ENCODE measurements around the gene MOB3B. TPM values are rescaled to one million over a fixed set of nuclear protein-coding genes. Genes with fewer than 3 reads are reported as not detected.

Gene MOB3B
- total and polyA plus RNA-seq, 7 experiments from 2014 or later, result 0.07 to 1.8 (median 0.72) TPM; not detected in 1

- intact Hi-C loops (cut with micrococcal nuclease), result no loop called here
- no peaks in the 10 kb centered on the region for H3K4me1 ChIP-seq (ENCODE audit: control insufficient read depth in 2 of 2, insufficient read depth in 2 of 2, low read length in 2 of 2)
- CTCF ChIA-PET, result no interaction called here
Measured at GRCh38 chr9:27392451-27392850, 137.2 kb downstream of the MOB3B start.

GRCh38 chr9:27391040-27391895, 138.3 kb downstream of the MOB3B start:
- H3K36me3 Mint-ChIP-seq, result no peaks in the 10 kb centered on the region
- Histone ChIP-seq H3K27me3 (ENCODE audit: control insufficient read depth in 2 of 2, insufficient read depth in 2 of 2, low read length in 2 of 2) (no peaks in the 10 kb centered on the region), H3K36me3 (ENCODE audit: control insufficient read depth in 2 of 3, insufficient read depth in 3 of 3, low read length in 3 of 3) (no peaks in the 10 kb centered on the region), H3K9me3 (ENCODE audit: control insufficient read depth in 2 of 3, low read length in 3 of 3) (no peaks in the 10 kb centered on the region), H3K4me3 (ENCODE audit: low read length) (no peak overlapping the region), H3K27ac (ENCODE audit: low read depth, low read length) (no peak overlapping the region), H3K4me1 (ENCODE audit: control insufficient read depth in 2 of 2, insufficient read depth in 2 of 2, low read length in 2 of 2) (no peaks in the 10 kb centered on the region)
- no peak for DNase-seq
- intact Hi-C loops (cut with micrococcal nuclease), result no loop called here
- H3K9me3 Mint-ChIP-seq, result no peaks in the 10 kb centered on the region
- ChIA-PET POLR2A (no interaction called here), CTCF (no interaction called here)
- H3K4me1 Mint-ChIP-seq, result no peaks in the 10 kb centered on the region
- no peak for ATAC-seq
- peaks cover 0 to 12% (median 0%) of the 10 kb centered on the region in 5 donors for H3K27me3 Mint-ChIP-seq
- H3K27ac Mint-ChIP-seq, result no peak overlapping the region
- no peak overlapping the region for H3K4me3 Mint-ChIP-seq

More at GRCh38 chr9:27392451-27392850, 137.2 kb downstream of the MOB3B start:
- Histone ChIP-seq H3K27ac (ENCODE audit: low read depth, low read length) (no peak overlapping the region), H3K9me3 (ENCODE audit: control insufficient read depth in 2 of 3, low read length in 3 of 3) (no peaks in the 10 kb centered on the region), H3K27me3 (ENCODE audit: control insufficient read depth in 2 of 2, insufficient read depth in 2 of 2, low read length in 2 of 2) (no peaks in the 10 kb centered on the region), H3K36me3 (ENCODE audit: control insufficient read depth in 2 of 3, insufficient read depth in 3 of 3, low read length in 3 of 3) (no peaks in the 10 kb centered on the region), H3K4me3 (ENCODE audit: low read length) (no peak overlapping the region)
- no peak for DNase-seq
- POLR2A ChIA-PET, result no interaction called here
- Mint-ChIP-seq H3K36me3 (no peaks in the 10 kb centered on the region), H3K4me1 (no peaks in the 10 kb centered on the region), H3K27ac (no peak overlapping the region), H3K4me3 (no peak overlapping the region), H3K27me3 (peaks cover 0 to 12% (median 0%) of the 10 kb centered on the region in 5 donors), H3K9me3 (no peaks in the 10 kb centered on the region)
- ATAC-seq, result no peak

- no peaks in the 10 kb centered on the region for H3K36me3 Mint-ChIP-seq
- H3K4me1 Mint-ChIP-seq, result no peaks in the 10 kb centered on the region
- DNase-seq (no peak), ATAC-seq (no peak)
- Histone ChIP-seq H3K4me1 (ENCODE audit: control insufficient read depth in 2 of 2, insufficient read depth in 2 of 2, low read length in 2 of 2) (no peaks in the 10 kb centered on the region), H3K4me3 (ENCODE audit: low read length) (no peak overlapping the region), H3K27ac (ENCODE audit: low read depth, low read length) (no peak overlapping the region), H3K9me3 (ENCODE audit: control insufficient read depth in 2 of 3, low read length in 3 of 3) (no peaks in the 10 kb centered on the region), H3K36me3 (ENCODE audit: control insufficient read depth in 2 of 3, insufficient read depth in 3 of 3, low read length in 3 of 3) (no peaks in the 10 kb centered on the region), H3K27me3 (ENCODE audit: control insufficient read depth in 2 of 2, insufficient read depth in 2 of 2, low read length in 2 of 2) (no peaks in the 10 kb centered on the region)
- no peak overlapping the region for H3K27ac Mint-ChIP-seq
- H3K9me3 Mint-ChIP-seq, result no peaks in the 10 kb centered on the region
- H3K4me3 Mint-ChIP-seq, result no peak overlapping the region
- CTCF ChIA-PET, result no interaction called here
- POLR2A ChIA-PET, result no interaction called here
- peaks cover 0 to 6% (median 0%) of the 10 kb centered on the region in 5 donors for H3K27me3 Mint-ChIP-seq
- intact Hi-C loops (cut with micrococcal nuclease), result no loop called here
Measured at GRCh38 chr9:27388150-27388549, 141.5 kb downstream of the MOB3B start.

GRCh38 chr9:27387722-27388121, 141.9 kb downstream of the MOB3B start:
- Histone ChIP-seq H3K27ac (ENCODE audit: low read depth, low read length) (no peak overlapping the region), H3K4me1 (ENCODE audit: control insufficient read depth in 2 of 2, insufficient read depth in 2 of 2, low read length in 2 of 2) (no peaks in the 10 kb centered on the region), H3K27me3 (ENCODE audit: control insufficient read depth in 2 of 2, insufficient read depth in 2 of 2, low read length in 2 of 2) (no peaks in the 10 kb centered on the region), H3K36me3 (ENCODE audit: control insufficient read depth in 2 of 3, insufficient read depth in 3 of 3, low read length in 3 of 3) (no peaks in the 10 kb centered on the region), H3K4me3 (ENCODE audit: low read length) (no peak overlapping the region), H3K9me3 (ENCODE audit: control insufficient read depth in 2 of 3, low read length in 3 of 3) (no peaks in the 10 kb centered on the region)
- ATAC-seq (no peak), DNase-seq (no peak)
- CTCF ChIA-PET, result no interaction called here
- Mint-ChIP-seq H3K36me3 (no peaks in the 10 kb centered on the region), H3K4me3 (no peak overlapping the region), H3K27me3 (peaks cover 0 to 4% (median 0%) of the 10 kb centered on the region in 5 donors), H3K4me1 (no peaks in the 10 kb centered on the region), H3K9me3 (no peaks in the 10 kb centered on the region), H3K27ac (no peak overlapping the region)
- POLR2A ChIA-PET, result no interaction called here
- intact Hi-C loops (cut with micrococcal nuclease), result no loop called here

- Mint-ChIP-seq H3K9me3 (no peaks in the 10 kb centered on the region), H3K4me1 (no peaks in the 10 kb centered on the region), H3K27ac (no peak overlapping the region), H3K27me3 (peaks cover 0 to 4% (median 0%) of the 10 kb centered on the region in 5 donors), H3K36me3 (no peaks in the 10 kb centered on the region), H3K4me3 (no peak overlapping the region)
- no peak overlapping the region for H3K4me3 ChIP-seq (ENCODE audit: low read length)
- DNase-seq (no peak), ATAC-seq (no peak)
- no peak overlapping the region for H3K27ac ChIP-seq (ENCODE audit: low read depth, low read length)
- no peaks in the 10 kb centered on the region for H3K9me3 ChIP-seq (ENCODE audit: control insufficient read depth in 2 of 3, low read length in 3 of 3)
- CTCF ChIA-PET, result no interaction called here
- POLR2A ChIA-PET, result no interaction called here
- intact Hi-C loops (cut with micrococcal nuclease), result no loop called here
- no peaks in the 10 kb centered on the region for H3K4me1 ChIP-seq (ENCODE audit: control insufficient read depth in 2 of 2, insufficient read depth in 2 of 2, low read length in 2 of 2)
- no peaks in the 10 kb centered on the region for H3K36me3 ChIP-seq (ENCODE audit: control insufficient read depth in 2 of 3, insufficient read depth in 3 of 3, low read length in 3 of 3)
- H3K27me3 ChIP-seq (ENCODE audit: control insufficient read depth in 2 of 2, insufficient read depth in 2 of 2, low read length in 2 of 2), result no peaks in the 10 kb centered on the region
Measured at GRCh38 chr9:27386571-27387091, 143.0 kb downstream of the MOB3B start.

- intact Hi-C loops (cut with micrococcal nuclease), result no loop called here
- H3K27me3 Mint-ChIP-seq, result peaks cover 0 to 4% (median 0%) of the 10 kb centered on the region in 5 donors
- H3K27me3 ChIP-seq (ENCODE audit: control insufficient read depth in 2 of 2, insufficient read depth in 2 of 2, low read length in 2 of 2), result no peaks in the 10 kb centered on the region
- H3K9me3 Mint-ChIP-seq, result peaks cover 0 to under 1% (median 0%) of the 10 kb centered on the region in 11 donors
- H3K4me3 ChIP-seq (ENCODE audit: low read length), result no peak overlapping the region
- H3K4me3 Mint-ChIP-seq, result no peak overlapping the region
- H3K36me3 Mint-ChIP-seq, result no peaks in the 10 kb centered on the region
- peaks cover 0 to 5% (median 0%) of the 10 kb centered on the region in 7 donors for H3K4me1 Mint-ChIP-seq
- no peaks in the 10 kb centered on the region for H3K4me1 ChIP-seq (ENCODE audit: control insufficient read depth in 2 of 2, insufficient read depth in 2 of 2, low read length in 2 of 2)
- ChIA-PET CTCF (no interaction called here), POLR2A (no interaction called here)
- H3K27ac ChIP-seq (ENCODE audit: low read depth, low read length), result no peak overlapping the region
- no peak overlapping the region for H3K27ac Mint-ChIP-seq
- no peaks in the 10 kb centered on the region for H3K36me3 ChIP-seq (ENCODE audit: control insufficient read depth in 2 of 3, insufficient read depth in 3 of 3, low read length in 3 of 3)
- DNase-seq, result no peak
- H3K9me3 ChIP-seq (ENCODE audit: control insufficient read depth in 2 of 3, low read length in 3 of 3), result no peaks in the 10 kb centered on the region
- no peak for ATAC-seq
Measured at GRCh38 chr9:27385606-27386322, 143.8 kb downstream of the MOB3B start.
